Measurements from ENCODE around the gene FBXW2. TPM values are rescaled to one million over a fixed set of nuclear protein-coding genes. Genes with fewer than 3 reads are reported as not detected.
"Not testable (repeated sequence)": the region's sequence is repeated elsewhere in the genome, so short reads cannot be mapped to it uniquely, and the experiment has no call there.

Gene FBXW2
- total RNA-seq, 1 donor from 2014 or later: 90.8 TPM

DNA sequence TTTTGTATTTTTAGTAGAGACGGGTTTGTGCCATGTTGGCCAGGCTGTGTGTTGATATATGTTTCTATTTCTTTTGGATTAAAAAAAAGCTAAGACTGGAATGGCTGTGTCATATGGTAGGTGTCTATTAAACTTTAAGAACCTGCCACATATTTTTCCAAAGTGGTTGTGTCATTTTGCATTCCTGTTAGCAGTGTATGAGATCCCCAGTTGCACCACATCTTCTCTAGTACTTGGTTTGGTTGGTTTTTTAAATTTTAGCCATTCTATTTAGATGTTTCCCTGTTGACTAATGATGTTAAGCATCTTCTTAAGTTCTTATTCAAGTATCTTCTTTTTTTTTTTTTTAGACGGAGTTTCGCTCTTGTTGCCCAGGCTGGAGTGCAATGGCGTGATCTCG lies 42.8 kb downstream of the FBXW2 start:
- intact Hi-C loops (cut with micrococcal nuclease): no loop called here

DNA sequence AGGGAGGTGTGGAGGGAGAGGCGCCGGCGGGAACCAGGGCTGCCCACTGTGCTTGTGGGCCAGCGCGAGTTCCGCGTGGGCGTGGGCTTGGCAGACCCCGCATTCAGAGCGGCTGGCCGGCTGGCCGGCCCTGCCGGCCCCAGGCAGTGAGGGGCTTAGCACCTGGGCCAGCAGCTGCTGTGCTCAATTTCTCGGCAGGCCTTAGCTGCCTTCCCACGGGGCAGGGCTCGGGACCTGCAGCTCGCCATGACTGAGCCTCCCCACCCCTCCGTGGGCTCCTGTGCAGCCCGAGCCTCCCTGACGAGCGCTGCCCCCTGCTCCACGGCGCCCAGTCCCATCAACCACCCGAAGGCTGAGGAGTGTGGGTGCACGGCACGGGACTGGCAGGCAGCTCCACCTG lies 46.9 kb downstream of the FBXW2 start:
- intact Hi-C loops (cut with micrococcal nuclease): not testable (repeated sequence)

DNA sequence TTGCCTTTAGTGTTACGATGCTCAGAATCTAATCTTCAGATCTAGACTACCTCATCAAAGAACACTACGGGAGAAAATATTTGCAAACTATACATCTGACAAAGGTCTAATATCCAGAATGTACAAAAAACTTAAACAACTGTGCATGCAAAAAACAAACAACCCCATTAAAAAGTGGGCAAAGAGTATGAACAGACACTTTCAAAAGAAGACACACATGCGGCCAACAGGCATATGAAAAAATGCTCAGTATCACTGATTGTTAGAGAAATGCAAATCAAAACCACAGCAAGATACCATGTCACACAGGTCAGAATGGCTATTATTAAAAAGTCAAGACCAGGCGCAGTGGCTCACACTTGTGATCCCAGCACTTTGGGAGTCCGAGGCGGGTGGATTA lies 47.9 kb downstream of the FBXW2 start:
- intact Hi-C loops (cut with micrococcal nuclease): no loop called here

DNA sequence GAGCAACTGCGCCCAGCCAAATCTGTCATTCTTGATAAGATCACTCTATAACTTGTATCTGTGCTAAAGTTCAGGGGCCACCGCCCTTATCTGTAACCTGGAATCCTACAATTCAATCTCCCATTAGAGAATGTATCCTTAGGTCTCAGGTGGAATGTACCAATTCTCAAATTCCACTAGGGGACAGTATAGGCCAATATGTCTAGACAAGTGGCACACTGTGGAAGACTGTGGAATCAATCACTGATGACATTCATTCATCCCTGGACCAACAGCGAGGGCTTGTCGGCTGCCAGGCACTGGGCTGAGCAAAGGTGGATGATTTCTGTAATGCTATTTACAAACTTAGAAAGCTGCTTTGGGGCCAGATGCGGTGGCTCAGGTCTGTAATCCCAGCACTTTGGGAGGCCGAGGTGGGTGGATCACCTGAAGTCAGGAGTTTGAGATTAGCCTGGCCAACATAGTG lies 50.2 kb downstream of the FBXW2 start:
- intact Hi-C loops (cut with micrococcal nuclease): loop anchor here (1.0 to 5.0 kb wide), 2 partner anchors 239 to 317 kb away; no protein-coding TSS in a partner anchor

DNA sequence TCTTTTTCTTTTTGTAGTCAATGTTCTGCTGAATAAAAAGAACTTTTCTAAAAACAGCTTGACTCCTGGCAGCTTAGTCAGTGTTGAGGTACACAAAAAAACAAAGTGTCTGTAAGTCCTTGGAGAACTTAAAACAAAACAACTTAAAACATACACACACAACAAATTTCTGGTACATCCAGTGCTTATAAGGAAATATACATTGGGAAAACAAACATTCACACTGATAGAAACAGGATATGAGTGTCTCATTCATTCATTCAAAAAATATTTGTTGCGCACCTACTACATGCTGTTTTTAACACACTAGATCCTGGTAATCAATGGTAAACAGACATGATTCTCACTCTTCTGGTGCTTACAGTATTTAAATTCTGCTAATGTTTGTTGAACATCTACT lies 51.5 kb downstream of the FBXW2 start:
- intact Hi-C loops (cut with micrococcal nuclease): loop anchor here (5.0 kb wide), 1 partner anchor 241 kb away; no protein-coding TSS in a partner anchor

DNA sequence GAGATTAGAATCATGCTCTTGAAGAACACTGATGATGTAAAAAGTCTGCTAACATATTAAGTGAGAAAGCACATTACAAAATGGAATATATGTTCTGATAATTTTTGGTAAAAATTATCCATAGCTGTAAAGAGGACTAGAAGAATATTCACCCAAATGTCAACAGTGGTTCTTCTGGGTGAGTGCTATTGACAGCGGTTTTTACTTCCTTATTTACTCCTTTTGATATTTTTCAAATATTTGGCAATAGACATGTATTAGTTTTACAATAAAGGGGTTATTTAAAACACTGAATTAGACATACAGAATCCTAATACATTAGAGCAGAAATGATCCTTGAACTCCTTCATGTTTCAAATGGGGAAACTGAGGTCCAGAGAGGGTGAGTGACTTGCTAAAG lies 52.0 kb downstream of the FBXW2 start:
- intact Hi-C loops (cut with micrococcal nuclease): loop anchor here (5.0 kb wide), 1 partner anchor 241 kb away; no protein-coding TSS in a partner anchor

DNA sequence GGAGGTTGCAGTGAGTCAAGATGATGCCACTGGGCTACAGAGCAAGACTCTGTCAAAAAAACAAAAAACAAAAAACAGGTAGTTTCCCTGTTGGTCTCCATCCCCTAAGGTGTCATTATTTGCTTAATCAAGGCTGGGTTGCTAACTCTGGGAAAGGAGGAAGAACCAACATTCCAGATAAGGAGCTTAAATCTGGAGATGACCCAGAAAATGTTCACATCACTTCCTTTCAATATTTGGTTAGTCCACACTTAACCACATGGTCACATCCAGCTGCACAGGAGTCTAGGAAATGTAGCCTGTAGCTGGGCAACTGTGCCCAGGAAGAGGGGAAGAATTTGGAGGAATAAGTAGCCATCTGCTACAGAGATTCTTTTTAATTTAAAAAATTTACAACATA lies 53.1 kb downstream of the FBXW2 start:
- intact Hi-C loops (cut with micrococcal nuclease): loop anchor here (5.0 kb wide), 1 partner anchor 242 kb away; no protein-coding TSS in a partner anchor

DNA sequence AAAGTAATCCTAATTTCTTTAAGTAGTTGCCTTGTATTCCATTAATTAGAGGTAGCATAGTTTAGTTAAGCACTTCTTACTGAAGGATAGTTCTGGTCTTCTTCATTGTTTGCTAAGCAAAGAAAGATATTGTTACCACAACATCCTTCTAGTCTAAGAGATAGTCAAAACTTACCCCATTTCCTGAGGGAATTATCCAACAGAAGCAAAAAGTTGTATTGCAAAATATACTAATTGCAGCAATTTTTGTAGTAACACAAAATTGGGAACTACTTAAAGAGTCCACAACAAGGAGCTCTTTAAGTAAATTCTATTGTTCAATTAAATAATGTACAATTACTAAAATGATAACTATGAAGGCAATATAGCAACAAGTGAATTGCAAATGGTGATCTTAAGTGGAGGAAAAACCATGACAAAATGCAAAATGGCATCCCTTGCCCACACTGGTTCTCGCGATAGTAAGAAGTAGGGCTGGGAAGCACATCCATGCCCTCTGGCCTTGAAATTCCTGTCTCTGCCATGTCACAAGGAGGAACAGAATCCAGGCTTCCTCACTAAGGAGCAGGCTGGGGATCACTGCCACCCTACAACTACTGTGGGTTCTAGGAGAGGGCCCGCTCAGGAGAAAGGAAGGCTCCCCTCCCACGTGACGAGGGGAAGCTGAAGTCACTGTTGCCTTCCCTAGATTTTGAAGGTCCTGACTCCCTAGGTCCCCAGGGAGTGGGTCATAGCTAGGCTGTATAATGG lies 55.6 kb downstream of the FBXW2 start:
- intact Hi-C loops (cut with micrococcal nuclease): no loop called here

DNA sequence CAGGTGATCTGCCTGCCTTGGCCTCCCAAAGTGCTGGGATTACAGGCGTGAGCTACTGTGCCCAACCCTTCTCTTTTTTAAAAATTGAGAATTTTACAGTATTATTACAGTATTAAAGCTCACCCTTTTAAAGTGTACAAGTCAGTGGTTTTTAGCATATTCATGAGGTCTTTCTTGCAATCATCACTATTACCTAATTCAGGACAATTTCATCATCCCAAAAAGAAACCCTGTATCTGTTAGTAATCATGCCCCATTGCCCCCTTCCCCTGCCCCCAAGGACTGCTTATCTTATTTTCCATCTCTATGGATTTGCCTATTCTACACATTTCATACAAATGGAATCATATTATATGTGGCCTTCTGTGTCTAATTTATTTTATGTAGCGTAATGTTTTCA lies 56.3 kb downstream of the FBXW2 start:
- intact Hi-C loops (cut with micrococcal nuclease): no loop called here

DNA sequence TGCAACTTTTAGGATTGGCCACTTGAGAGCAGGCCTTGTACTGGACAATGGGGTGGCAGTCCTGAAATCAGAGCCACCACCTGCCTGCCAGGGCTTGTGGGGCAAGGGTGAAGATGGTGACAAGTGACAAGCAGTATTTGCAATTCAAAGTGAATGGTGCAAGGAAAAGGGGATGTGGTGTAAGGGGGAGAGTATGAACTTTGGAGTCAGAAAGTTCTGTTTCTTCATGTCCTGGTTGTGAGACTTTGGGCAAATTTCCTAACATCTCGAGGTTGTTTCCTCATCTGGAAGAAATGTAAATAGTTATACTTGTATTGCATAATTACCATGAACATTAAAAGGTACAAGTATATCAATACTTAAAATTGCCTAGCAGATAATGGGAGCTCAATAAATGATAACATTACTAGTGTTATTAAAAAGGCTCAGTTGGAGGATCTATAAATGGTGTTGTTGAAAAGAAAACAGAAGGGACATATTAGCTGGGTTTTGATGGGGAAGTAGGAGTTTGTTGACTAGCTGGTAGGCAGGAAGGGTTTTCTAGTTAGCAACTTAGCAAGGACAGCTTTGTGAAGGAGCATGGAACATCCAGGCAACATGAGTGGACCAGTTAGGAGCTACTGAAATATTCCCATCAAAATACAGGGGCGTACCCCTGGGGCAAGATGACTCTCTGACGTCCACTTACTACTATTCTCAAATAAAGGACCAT lies 57.6 kb downstream of the FBXW2 start:
- intact Hi-C loops (cut with micrococcal nuclease): no loop called here

DNA sequence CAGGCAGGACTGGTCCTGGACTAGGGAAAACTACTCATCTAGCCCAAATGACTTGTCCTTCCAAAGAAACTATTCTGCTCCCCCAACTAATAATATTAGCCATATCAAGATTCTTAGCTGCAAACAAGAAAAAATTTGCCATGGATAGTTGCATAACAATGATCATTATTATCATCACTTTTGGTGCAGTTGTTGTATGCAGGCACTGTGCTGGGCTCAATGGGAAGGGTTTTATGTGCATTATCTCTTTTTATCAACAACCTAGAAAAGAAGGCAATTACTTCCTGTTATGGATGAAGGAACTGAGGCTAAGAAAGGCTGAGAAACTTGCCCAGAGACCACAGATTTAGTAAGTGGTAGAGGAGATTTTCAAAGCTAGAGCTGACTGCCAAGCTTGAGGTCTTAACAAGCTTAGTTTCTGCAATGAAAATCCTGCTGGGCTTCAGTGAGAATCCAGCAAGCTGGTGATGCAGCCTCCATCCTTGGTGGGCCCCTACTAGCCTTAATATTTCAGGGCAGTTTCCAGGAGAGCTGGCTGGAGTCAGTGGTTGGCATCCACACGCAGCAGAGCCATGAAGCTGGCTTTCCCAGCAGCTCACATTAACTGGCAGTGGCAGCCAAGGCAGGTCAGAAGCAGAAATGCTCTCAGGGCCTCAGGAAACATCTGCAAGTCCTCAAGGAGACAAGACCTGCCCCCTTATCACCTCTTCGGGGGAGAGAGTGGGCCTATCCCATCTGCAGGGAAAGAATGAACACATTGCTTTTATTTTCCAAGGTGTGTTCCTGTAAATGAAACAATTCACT lies 58.4 kb downstream of the FBXW2 start:
- intact Hi-C loops (cut with micrococcal nuclease): no loop called here

DNA sequence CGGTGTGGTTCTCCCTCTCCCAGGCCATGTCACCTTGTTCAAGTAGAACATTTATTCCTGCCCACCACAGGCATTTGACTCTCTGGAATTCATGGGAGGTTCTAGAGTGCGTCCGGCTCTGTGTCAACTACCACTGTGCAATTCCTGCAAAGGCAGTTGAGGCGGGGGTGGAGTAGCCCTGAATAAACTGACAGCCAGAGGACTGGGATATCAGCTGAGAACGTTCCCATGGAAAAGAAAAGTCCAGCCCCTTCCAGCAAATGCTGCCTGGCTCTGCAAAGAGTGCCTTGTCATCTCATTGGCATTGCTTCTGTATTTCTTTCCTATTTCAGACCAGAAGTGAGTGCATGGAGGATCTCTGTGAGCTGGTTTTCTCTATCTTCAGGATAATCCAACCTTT lies 60.0 kb downstream of the FBXW2 start:
- intact Hi-C loops (cut with micrococcal nuclease): no loop called here

DNA sequence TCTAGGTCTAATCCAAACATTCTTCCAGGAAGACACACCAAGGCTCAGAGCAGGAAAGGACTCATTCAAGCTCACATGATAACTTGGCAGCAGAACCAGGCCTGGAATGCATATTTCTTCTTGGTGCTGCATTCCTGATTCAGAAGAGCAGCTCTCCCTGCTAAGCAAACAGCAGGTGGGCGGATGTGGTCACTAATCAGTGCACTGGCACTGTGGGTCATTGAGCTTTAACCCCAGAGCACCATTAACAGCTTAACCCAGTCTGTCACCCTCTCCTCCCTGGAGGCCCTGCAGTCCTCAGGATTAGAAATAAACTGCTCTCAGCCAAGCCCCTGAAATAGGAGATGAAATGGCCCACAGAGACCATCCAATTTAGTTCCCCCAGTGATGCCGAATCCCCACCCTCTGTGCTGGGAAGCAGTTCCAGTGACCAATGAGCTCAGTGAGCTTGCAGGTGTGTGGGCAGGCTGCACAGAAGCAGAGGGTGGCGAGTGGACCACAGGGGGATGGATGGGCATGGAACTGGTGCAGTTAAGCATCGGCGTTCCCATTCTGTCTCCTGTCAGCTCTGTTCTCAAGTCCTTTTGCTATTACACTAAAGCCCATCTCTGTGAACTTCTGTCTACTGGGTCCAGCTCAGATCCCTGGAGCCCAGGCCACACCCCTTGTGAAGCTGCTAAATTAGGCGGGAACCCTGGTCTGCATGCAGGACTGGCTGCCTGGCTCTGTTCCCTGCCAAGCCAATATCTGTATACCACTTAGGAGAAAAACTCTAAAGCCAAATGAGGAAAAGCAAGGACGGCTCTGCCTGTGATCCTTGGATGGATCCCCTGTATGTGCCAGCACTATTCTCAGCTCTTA lies 62.3 kb downstream of the FBXW2 start:
- intact Hi-C loops (cut with micrococcal nuclease): no loop called here

DNA sequence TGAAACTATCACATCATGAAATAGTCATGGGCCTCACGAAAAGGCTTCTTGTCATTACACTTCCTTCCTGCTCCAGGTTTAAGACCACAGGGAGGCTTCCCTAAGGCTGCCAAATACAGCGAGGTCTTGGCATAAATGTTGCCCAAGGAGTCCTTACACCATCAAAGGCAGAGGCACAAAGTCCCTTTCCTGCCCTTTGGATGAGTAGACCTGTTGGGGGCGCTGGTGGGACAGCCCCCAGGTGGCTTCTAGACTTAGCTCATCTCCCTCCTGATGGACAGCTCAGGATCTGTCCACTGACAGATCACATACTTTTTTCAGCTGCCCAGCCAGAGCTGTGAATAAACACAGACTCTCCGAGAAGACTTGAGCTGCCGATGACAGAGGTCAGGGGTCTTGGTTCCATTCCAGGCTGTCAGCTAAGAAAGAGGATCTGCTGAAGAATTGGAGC lies 63.4 kb downstream of the FBXW2 start:
- intact Hi-C loops (cut with micrococcal nuclease): no loop called here

DNA sequence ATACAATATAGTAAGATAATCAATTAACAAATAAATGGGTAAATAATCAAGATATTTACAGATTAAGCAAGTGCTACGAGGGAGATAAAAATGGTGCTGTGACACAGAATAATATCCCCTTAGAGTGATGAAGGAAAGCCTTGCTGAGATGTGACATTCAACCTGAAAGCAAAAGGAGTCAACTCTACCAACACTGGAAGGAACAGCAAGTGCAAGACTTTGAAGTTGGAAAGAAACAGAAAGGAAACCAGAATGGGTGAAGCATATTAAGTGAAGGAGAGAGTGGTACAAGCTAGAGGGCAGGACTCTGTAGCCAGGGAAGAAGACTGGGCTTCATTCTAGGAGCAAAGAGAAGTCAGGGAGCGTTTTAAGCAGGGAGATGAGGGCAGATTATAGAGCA lies 66.7 kb downstream of the FBXW2 start:
- intact Hi-C loops (cut with micrococcal nuclease): no loop called here

DNA sequence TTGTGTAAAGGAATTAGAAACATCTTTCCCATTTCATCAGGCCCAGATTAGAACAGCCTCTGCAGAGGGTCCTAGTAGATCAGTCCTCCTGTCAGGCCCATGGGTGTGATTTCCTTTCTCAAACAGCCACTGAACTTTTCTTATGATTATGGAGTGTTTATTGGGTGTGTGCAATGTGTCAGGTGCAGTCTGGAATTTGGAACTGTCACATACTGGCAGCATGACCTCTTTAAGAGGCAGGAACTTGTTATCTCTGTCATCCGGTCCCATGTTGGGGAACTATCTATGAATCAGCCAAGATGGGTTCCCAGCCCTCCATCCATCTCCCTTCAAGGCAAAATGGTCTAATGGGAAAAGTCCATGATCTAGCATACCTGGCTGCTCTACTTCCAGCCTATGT lies 67.3 kb downstream of the FBXW2 start:
- intact Hi-C loops (cut with micrococcal nuclease): no loop called here

DNA sequence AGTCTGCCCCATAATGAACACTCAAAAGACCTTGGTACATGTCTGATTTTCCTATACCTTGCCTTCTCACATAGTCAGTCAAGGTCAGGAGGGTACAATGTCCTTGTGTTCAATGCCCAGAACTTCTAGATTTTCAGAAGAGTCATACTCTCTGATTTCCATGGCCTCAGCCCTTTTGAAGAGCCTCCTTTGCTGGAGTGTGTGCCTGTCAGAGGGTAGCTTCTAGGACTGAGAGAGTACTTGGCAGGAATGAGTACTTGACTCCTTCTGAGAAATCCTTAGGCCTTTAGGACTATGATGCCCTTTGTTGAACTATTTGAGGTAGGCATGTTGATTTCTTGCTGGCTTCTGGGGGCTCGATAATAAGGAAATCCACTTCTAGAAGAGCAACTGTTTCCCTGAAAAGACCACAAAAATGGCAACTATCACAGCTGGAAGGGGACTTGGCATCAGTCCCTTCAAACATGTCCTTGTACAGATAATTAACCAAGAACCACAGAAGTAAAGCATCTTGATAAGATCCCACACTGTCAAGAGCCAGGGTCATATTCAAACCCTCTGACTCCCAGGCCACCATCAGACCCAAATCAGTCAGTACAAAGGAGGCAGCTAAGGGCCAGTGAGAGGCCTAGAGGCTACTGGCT lies 68.3 kb downstream of the FBXW2 start:
- intact Hi-C loops (cut with micrococcal nuclease): no loop called here

DNA sequence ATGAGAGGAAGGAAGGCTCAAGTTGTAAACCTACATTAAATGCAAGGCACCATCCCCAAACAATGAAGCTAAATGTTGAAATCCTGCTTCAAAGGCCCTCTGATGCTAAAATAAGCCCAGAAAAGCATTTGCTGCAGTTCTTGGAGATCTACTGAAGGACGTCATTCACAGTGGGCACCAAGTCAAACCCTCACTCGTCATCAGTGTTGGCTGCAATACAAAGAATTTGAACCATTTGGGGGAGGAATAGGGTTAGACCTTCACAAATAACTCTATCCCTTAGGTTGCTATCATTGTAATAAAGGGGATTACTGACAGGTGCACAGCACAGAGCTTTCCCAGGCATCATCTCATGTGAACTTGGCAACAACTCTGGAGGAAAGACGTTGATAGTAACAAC lies 69.7 kb downstream of the FBXW2 start:
- intact Hi-C loops (cut with micrococcal nuclease): no loop called here

DNA sequence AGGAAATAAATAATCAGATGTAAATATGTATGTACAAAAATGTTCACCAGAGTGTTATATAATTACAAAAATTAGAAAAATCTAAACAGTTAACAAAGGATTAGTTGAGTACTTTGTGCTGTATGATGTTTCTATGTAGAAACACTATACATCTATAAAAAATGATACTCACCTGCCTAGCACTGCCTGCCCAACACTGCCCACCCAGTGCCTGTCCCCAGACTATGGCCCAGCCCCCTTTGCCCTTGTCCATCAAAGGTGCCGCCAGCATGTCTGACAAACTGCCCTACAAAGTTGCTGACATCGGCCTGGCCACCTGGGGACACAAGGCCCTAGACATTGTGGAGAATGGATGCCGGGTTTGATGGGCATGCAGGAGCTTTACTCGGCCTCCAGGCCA lies 72.8 kb downstream of the FBXW2 start:
- intact Hi-C loops (cut with micrococcal nuclease): no loop called here

DNA sequence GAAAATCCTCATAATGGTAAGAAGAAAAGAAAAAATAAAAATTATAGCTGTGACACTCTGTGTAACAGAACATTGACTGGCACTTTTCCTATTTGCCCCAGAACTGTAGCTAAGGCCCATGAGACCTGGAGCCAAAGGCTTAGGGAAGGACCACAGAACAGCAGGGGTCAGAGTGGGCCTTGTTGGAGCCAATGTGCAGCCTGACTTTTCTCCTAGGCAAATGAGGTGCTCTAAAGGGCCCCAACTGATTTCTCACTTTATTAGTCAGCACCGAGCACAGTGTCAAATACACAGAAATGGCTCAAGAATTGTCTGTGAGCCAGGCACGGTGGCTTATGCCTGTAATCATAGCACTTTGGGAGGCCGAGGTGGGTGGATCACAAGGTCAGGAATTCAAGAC lies 74.9 kb downstream of the FBXW2 start:
- intact Hi-C loops (cut with micrococcal nuclease): no loop called here
